Ovary (tissue), 3 donors: ENCODE measurements around the gene CCDC182.

Experiments used
- EP300 ChIP-seq: sonication (generic); formaldehyde crosslinking; IDR thresholded peaks from one replicate; pipeline ENCODE4 v1.6.1; 2017; ENCODE audit warnings: antibody characterized with exemption
- POLR2A ChIP-seq: fragments of 450-650 bp; IDR thresholded peaks from one replicate; pipeline ENCODE4 v1.6.1; 2017; ENCODE audit warnings: antibody characterized with exemption, mild to moderate bottlenecking, moderate library complexity
- TF ChIP-seq, protein P1 (sequence below), 3 donors: fragments of 450-650 bp in 2 of 3; fragments of 200-600 bp in 1 of 3; IDR thresholded peaks; one replicate each; pipeline versions ENCODE4 v1.5.1 to v1.8.0; 2016 to 2022; ENCODE audit warnings: antibody characterized with exemption in 3 of 3, mild to moderate bottlenecking in 1 of 3
- donor health status: DM: no; HTN: no; CAD: no.

DNA sequence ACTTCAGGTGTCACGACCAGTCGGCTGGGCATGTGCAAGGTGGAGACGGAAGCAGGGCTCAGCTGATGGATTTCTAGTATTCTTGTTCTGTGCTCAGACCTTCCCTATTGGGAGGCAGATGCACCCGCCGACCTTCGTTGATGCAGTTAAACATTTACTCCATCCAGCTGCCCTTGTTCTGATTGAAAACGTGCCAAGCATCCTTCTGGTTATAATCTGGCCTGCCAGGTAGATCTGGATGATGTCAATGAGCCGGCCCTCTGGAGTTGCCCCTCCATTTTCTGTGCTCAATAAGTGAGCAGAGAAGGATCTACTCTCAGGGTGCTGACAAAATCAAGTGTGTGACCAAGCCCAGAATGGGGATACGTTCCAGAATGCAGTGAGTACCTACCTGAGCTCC, 38.3 kb downstream of the CCDC182 start:
- TF ChIP-seq, protein P1, sequence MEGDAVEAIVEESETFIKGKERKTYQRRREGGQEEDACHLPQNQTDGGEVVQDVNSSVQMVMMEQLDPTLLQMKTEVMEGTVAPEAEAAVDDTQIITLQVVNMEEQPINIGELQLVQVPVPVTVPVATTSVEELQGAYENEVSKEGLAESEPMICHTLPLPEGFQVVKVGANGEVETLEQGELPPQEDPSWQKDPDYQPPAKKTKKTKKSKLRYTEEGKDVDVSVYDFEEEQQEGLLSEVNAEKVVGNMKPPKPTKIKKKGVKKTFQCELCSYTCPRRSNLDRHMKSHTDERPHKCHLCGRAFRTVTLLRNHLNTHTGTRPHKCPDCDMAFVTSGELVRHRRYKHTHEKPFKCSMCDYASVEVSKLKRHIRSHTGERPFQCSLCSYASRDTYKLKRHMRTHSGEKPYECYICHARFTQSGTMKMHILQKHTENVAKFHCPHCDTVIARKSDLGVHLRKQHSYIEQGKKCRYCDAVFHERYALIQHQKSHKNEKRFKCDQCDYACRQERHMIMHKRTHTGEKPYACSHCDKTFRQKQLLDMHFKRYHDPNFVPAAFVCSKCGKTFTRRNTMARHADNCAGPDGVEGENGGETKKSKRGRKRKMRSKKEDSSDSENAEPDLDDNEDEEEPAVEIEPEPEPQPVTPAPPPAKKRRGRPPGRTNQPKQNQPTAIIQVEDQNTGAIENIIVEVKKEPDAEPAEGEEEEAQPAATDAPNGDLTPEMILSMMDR (IDR thresholded peaks at IDR 0.05), result no peak
- TF ChIP-seq POLR2A (no peak), EP300 (no peak)
